ENCODE data around the gene ZBTB46.

GRCh38 chr20:63782521-63782971 lies 48.5 kb downstream of the ZBTB46 start:
- TF ChIP-seq POLR2AphosphoS5 (IDR thresholded peaks at IDR 0.05; ENCODE audit: low read depth, low read length) = no peak
- TF ChIP-seq TAF1 (IDR thresholded peaks at IDR 0.05; ENCODE audit: borderline replicate concordance, insufficient read depth, low read length) = no peak
- no peak for TF ChIP-seq REST (IDR thresholded peaks at IDR 0.05; ENCODE audit: insufficient read depth in 1 of 2, low read depth in 2 of 2, low read length in 2 of 2)
